ENCODE data around the gene PLEKHA7. TPM values are rescaled to one million over a fixed set of nuclear protein-coding genes. Genes with fewer than 3 reads are reported as not detected.

The PLEKHA7 gene
- total and polyA plus RNA-seq, 8 donors, result 14.9 to 29.9 (median 20.0) TPM

DNA sequence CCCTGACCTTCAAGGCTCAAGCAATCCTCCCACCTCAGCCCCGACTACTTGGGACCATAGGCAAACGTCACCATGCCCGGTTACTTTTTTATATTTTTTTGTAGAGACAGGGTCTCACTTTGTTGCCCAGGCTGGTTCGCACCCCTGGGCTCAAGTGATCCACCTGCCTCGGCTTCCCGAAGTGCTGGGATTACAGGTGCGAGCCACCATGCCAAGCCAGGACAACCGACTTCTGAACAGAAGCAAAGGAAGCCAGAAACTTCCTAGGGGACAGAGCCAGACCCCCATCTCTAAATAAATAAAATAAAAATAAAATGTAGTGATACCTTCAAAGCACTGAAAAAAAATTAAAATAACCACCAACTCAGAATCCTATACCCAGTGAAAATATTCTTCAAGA is 249.3 kb downstream of the PLEKHA7 start:
- no peak for FAIRE-seq
- no peak overlapping the region for H3K27ac ChIP-seq
- H3K27me3 ChIP-seq, result no peaks in the 10 kb centered on the region
- ATAC-seq, result no peak
- no peak for DNase-seq
- TF ChIP-seq, protein P1, sequence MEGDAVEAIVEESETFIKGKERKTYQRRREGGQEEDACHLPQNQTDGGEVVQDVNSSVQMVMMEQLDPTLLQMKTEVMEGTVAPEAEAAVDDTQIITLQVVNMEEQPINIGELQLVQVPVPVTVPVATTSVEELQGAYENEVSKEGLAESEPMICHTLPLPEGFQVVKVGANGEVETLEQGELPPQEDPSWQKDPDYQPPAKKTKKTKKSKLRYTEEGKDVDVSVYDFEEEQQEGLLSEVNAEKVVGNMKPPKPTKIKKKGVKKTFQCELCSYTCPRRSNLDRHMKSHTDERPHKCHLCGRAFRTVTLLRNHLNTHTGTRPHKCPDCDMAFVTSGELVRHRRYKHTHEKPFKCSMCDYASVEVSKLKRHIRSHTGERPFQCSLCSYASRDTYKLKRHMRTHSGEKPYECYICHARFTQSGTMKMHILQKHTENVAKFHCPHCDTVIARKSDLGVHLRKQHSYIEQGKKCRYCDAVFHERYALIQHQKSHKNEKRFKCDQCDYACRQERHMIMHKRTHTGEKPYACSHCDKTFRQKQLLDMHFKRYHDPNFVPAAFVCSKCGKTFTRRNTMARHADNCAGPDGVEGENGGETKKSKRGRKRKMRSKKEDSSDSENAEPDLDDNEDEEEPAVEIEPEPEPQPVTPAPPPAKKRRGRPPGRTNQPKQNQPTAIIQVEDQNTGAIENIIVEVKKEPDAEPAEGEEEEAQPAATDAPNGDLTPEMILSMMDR (IDR thresholded peaks at IDR 0.05), result no peak
- 93 to 94% methylated on average over 8 of the region's 8 CpGs for WGBS, 2 donors
- intact Hi-C loops (cut with DNase I), result no loop called here
- no peaks in the 10 kb centered on the region for H3K4me1 ChIP-seq
- no peaks in the 10 kb centered on the region for H3K36me3 ChIP-seq
- H3K4me3 ChIP-seq, result no peak overlapping the region
- no peaks in the 10 kb centered on the region for H3K9me3 ChIP-seq

DNA sequence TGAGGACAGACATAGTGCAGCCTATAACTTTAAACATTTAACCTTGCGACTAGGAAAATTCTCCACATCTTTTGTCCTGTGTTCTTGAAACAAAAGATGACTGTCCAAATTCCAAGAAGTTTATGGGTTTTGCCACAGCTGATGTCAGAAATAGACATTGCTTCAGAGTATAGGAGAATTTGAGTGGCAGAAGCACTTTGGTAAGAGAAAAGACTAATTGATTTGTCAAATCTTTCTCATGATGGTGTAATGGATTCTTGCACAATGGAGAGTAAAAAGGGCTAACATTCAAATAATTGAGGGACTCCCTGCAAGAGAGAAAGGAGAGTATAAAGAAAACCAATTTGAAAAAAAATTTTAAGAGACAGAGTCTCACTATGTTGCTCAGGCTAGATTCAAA is 250.5 kb downstream of the PLEKHA7 start:
- FAIRE-seq (no peak), ATAC-seq (no peak), DNase-seq (no peak)
- Histone ChIP-seq H3K36me3 (no peaks in the 10 kb centered on the region), H3K9me3 (no peaks in the 10 kb centered on the region), H3K27me3 (no peaks in the 10 kb centered on the region), H3K27ac (no peak overlapping the region), H3K4me1 (no peaks in the 10 kb centered on the region), H3K4me3 (no peak overlapping the region)
- TF ChIP-seq, protein P1 (IDR thresholded peaks at IDR 0.05), result no peak
- WGBS, 2 donors, result 97 to 98% methylated on average over 1 of the region's 1 CpG
- intact Hi-C loops (cut with DNase I), result no loop called here

DNA sequence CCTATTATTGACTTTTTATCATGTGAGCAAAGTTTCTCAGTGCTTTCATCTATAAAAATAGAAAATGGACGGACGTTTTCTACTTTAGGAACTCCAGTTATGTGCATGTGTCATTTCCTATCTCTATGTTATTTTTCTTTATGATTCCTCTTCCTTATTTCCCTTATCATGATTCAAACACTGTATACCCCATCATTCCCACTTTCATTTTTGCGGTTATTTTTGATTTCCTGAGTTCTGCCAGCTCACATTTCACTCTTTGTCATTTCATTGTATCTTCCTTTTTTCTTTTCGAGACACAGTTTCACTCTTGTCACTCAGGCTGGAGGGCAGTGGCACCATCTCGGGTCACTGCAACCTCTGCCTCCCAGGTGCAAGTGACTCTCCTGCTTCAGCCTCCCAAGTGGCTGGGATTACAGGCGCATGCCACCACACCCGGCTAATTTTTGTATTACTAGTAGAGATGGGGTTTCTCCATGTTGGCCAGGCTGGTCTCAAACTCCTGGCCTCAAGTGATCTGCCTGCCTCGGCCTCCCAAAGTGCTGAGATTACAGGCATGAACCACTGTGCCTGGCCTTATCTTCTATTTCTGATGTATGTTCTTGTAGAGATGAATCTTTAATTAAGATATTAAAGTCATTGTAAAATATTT is 254.2 kb downstream of the PLEKHA7 start:
- DNase-seq, result no peak
- WGBS, 2 donors, result 68 to 84% methylated on average over 8 of the region's 8 CpGs
- no peak overlapping the region for H3K27ac ChIP-seq
- H3K4me3 ChIP-seq, result no peak overlapping the region
- intact Hi-C loops (cut with DNase I), result no loop called here
- H3K27me3 ChIP-seq, result no peaks in the 10 kb centered on the region
- ATAC-seq, result no peak
- FAIRE-seq, result no peak
- peaks cover 0 to 26% (median 13%) of the 10 kb centered on the region in 3 donors for H3K36me3 ChIP-seq
- H3K4me1 ChIP-seq, result no peaks in the 10 kb centered on the region
- TF ChIP-seq, protein P1 (IDR thresholded peaks at IDR 0.05), result no peak
- no peaks in the 10 kb centered on the region for H3K9me3 ChIP-seq

DNA sequence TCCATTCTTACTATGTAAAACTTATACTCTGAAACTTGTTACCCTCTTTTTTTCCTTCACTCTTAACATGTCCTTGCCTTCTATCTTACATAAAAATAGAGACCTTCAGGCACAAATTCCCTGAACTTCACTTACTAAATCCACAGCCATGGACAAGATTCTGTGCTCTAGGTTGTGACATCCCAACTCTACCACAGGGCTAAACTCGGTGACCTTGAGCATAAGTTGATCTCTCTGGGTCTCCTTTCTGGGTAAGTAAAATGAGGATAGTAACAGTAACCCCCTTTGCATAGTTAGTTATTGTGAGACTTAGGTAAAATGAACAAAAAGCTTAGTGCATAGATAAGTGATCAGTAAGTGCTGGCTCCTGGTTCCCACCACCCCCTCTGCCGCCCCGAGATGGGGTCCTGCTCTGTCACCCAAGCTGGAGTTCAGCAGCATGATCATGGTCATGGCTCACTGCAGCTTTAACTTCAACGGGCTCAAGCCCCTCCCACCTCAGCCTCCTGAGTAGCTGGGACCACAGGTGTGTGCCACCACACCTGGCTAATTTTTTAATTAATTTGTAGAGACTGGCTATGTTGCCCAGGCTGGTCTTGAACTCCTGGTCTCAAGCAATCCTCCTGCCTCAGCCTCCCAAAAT is 255.7 kb downstream of the PLEKHA7 start:
- Histone ChIP-seq H3K36me3 (peaks cover 2 to 40% (median 20%) of the 10 kb centered on the region in 3 donors), H3K4me1 (no peaks in the 10 kb centered on the region), H3K27ac (no peak overlapping the region), H3K9me3 (no peaks in the 10 kb centered on the region), H3K27me3 (no peaks in the 10 kb centered on the region), H3K4me3 (no peak overlapping the region)
- WGBS, 2 donors, result 94 to 95% methylated on average over 4 of the region's 4 CpGs
- FAIRE-seq, result no peak
- TF ChIP-seq, protein P1 (IDR thresholded peaks at IDR 0.05), result no peak
- intact Hi-C loops (cut with DNase I), result no loop called here
- peak in 1 of 4 donors; percentile 20 for ATAC-seq
- no peak for DNase-seq

DNA sequence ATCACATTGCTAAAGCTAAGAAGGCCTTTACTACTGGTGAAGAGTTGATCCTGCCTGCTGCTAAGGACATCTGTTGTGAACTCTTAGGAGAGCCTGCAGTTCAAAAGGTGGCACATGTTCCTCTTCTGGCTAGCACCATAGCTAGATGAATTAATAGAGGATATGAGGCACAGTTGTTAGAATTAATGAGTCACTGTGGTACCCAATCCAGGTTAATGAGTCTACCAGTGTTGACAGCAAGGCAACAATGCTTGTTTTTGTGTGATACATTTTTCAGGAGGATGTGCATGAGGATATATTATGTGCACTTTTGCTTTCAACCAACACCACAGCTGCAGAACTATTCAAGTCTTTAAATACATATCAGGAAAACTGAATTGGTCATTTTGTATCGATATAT is 263.8 kb downstream of the PLEKHA7 start:
- TF ChIP-seq, protein P1 (IDR thresholded peaks at IDR 0.05), result no peak
- DNase-seq, result no peak
- intact Hi-C loops (cut with DNase I), result no loop called here
- ATAC-seq, result no peak
- Histone ChIP-seq H3K27me3 (no peaks in the 10 kb centered on the region), H3K4me1 (peaks cover 0 to 11% (median 4%) of the 10 kb centered on the region in 3 donors), H3K9me3 (no peaks in the 10 kb centered on the region), H3K36me3 (peaks cover 7 to 84% (median 40%) of the 10 kb centered on the region in 3 donors), H3K4me3 (no peak overlapping the region), H3K27ac (no peak overlapping the region)
- WGBS, 2 donors, result 58 to 92% methylated on average over 1 of the region's 1 CpG
- FAIRE-seq, result no peak
